K562 (cell line): Measurements from ENCODE around the gene PLEKHG4B. TPM values are rescaled to one million over a fixed set of nuclear protein-coding genes. Genes with fewer than 3 reads are reported as not detected.

Experiments
- ATAC-seq: fragments of 200-7000 bp; cut with Tn5 transposase; 3 replicates; pipeline ENCODE4 v1.9.1; 2020; ENCODE audit warnings: moderate library complexity
- BruUV-seq: library from RNA; stranded (reverse); fragments of 400-500 nt; replicated peaks from 2 replicates; lab custom pipeline; 2021; lab: Mats Ljungman, UMichigan
- CTCF ChIA-PET: fragments of 300-600 bp; formaldehyde crosslinking; extraction: SDS; loops from one replicate; lab custom pipeline; 2021; ENCODE audit warnings: low intra/inter-chr PET ratio; lab: Yijun Ruan, JAX
- POLR2A ChIA-PET: fragments of 300-600, 350-650 bp; sonication (Branson Sonifier 250); formaldehyde crosslinking; extraction: SDS; loops from one replicate; lab custom pipeline; 2021; ENCODE audit warnings: antibody characterized with exemption, inconsistent platforms; lab: Yijun Ruan, JAX
- DNase-seq, 4 experiments: peaks; one replicate each; pipeline versions ENCODE4 v3.0.0 to v3.0.0-alpha.2; 2011 to 2018; ENCODE audit warnings: low spot score in 3 of 4, mixed read lengths in 3 of 4; ENCODE audit errors: extremely low read depth in 1 of 4
- FAIRE-seq: peaks from 2 replicates; lab custom pipeline; 2011; peaks lifted over from hg19 to GRCh38; lab: Jason Lieb, UNC
- H2AFZ ChIP-seq: 2 replicates; pipeline ENCODE4 v1.6.0; 2011; ENCODE audit warnings: low read depth, low read length, control low read depth, inconsistent platforms
- H3K27ac ChIP-seq: fragments of 200-600 bp; 3 replicates; pipeline ENCODE4 v1.8.0; 2011; ENCODE audit warnings: low read depth, mild to moderate bottlenecking, control low read depth, inconsistent platforms, low read length, moderate library complexity, mixed read lengths; ENCODE audit errors: extremely low read depth
- H3K27me3 ChIP-seq, 2 experiments: fragments of 300-600 bp in 1 of 2; 2 replicates in 1 of 2; 3 replicates in 1 of 2; pipeline versions ENCODE4 v1.6.0 to v1.8.0; 2011; ENCODE audit warnings: inconsistent platforms in 2 of 2, low read length in 2 of 2, mild to moderate bottlenecking in 1 of 2, mixed read lengths in 1 of 2, moderate library complexity in 1 of 2; ENCODE audit not compliant: control insufficient read depth in 2 of 2, insufficient read depth in 2 of 2
- H3K36me3 ChIP-seq: fragments of 300-600 bp; 3 replicates; pipeline ENCODE4 v1.8.0; 2011; ENCODE audit warnings: mild to moderate bottlenecking, low read length, inconsistent platforms; ENCODE audit not compliant: control insufficient read depth, insufficient read depth
- H3K4me1 ChIP-seq, 2 experiments: fragments of 200-600 bp in 1 of 2; replicated peaks in 1 of 2; 2 replicates in 1 of 2; 3 replicates in 1 of 2; pipeline versions ENCODE4 v1.5.1 to v1.8.0; 2011; ENCODE audit warnings: inconsistent platforms in 2 of 2, low read length in 2 of 2, mild to moderate bottlenecking in 1 of 2, mixed read lengths in 1 of 2, moderate library complexity in 1 of 2; ENCODE audit not compliant: control insufficient read depth in 2 of 2, insufficient read depth in 2 of 2
- H3K4me2 ChIP-seq: 2 replicates; pipeline ENCODE4 v1.6.1; 2011; ENCODE audit warnings: low read length, control low read depth, inconsistent platforms, mixed read lengths; ENCODE audit not compliant: insufficient read depth
- H3K4me3 ChIP-seq: fragments of 200-600 bp; sonication (generic), shearing (Covaris generic); 2 replicates; pipeline ENCODE4 v1.5.1; 2016; ENCODE audit warnings: control low read depth, inconsistent platforms
- H3K79me2 ChIP-seq: fragments of 200-600 bp; 3 replicates; pipeline ENCODE4 v1.8.0; 2011; ENCODE audit warnings: low read length, inconsistent platforms; ENCODE audit not compliant: control insufficient read depth, insufficient read depth
- H3K9ac ChIP-seq, 2 experiments: 2 replicates each; pipeline versions ENCODE4 v1.6.0 to v1.6.1; 2011; ENCODE audit warnings: low read depth in 2 of 2, low read length in 2 of 2, control low read depth in 1 of 2, inconsistent platforms in 1 of 2, mild to moderate bottlenecking in 1 of 2, mixed read lengths in 1 of 2; ENCODE audit not compliant: insufficient read depth in 1 of 2
- H3K9me1 ChIP-seq: one replicate; pipeline ENCODE4 v1.6.0; 2011; ENCODE audit warnings: inconsistent platforms, mild to moderate bottlenecking, low read length, moderate library complexity; ENCODE audit not compliant: control insufficient read depth, insufficient read depth
- H3K9me3 ChIP-seq: replicated peaks from 2 replicates; pipeline ENCODE4 v1.5.1; 2011; ENCODE audit warnings: low read depth, low read length, inconsistent platforms; ENCODE audit not compliant: control insufficient read depth, insufficient read depth
- H4K20me1 ChIP-seq: replicated peaks from 2 replicates; pipeline ENCODE4 v1.6.1; 2011; ENCODE audit warnings: low read length, inconsistent platforms, mixed read lengths; ENCODE audit not compliant: control insufficient read depth, insufficient read depth
- BRF1 ChIP-seq: IDR thresholded peaks from 3 replicates; pipeline ENCODE4 v1.6.1; 2011; ENCODE audit warnings: borderline replicate concordance, mild to moderate bottlenecking; ENCODE audit not compliant: insufficient read length; ENCODE audit errors: extremely low read depth
- RAD21 ChIP-seq, 2 experiments: fragments of 250-450 bp in 1 of 2; fragments of 450-650 bp in 1 of 2; sonication (Bioruptor Pico) in 1 of 2; formaldehyde crosslinking in 1 of 2; IDR thresholded peaks in 1 of 2; conservative IDR thresholded peaks in 1 of 2; 2 replicates each; pipeline versions ENCODE4 v1.4.0 to v1.8.0; 2020 to 2022; ENCODE audit warnings: mild to moderate bottlenecking in 2 of 2, moderate library complexity in 1 of 2
- RBM39 ChIP-seq: fragments of 200-400 bp; formaldehyde crosslinking; optimal IDR thresholded peaks from 2 replicates; pipeline ENCODE3; 2018; ENCODE audit warnings: low read depth, low read length
- RFX7 ChIP-seq: fragments of 250-450 bp; sonication (Bioruptor Pico); IDR thresholded peaks from 2 replicates; pipeline ENCODE4 v1.5.1; 2021; ENCODE audit warnings: mild to moderate bottlenecking
- SETDB1 ChIP-seq: IDR thresholded peaks from one replicate; pipeline ENCODE4 v1.6.1; 2012; ENCODE audit warnings: low read length, control low read depth, inconsistent platforms
- THRA ChIP-seq: fragments of 450-650 bp; IDR thresholded peaks from 2 replicates; pipeline ENCODE4 v1.6.1; 2017; ENCODE audit warnings: mild to moderate bottlenecking, moderate library complexity
- XRCC3 ChIP-seq: fragments of 450-650 bp; IDR thresholded peaks from 2 replicates; pipeline ENCODE4 v1.6.1; 2017; ENCODE audit warnings: mild to moderate bottlenecking, moderate library complexity
- ZNF12 ChIP-seq: sonication (generic); formaldehyde crosslinking; IDR thresholded peaks from 2 replicates; pipeline ENCODE4 v1.4.0; 2020; ENCODE audit warnings: mild to moderate bottlenecking, missing genetic modification reagents
- ZNF395 ChIP-seq: fragments of 200-800 bp; sonication (Bioruptor generic); IDR thresholded peaks from 2 replicates; pipeline ENCODE4 v1.6.1; 2017; ENCODE audit warnings: missing genetic modification characterization, missing compliant biosample characterization
- WGBS: fragments of 100-300 bp; shearing (Covaris generic); methylation state at CpG from one replicate; pipeline ENCODE4 v1.1.6; 2016; ENCODE audit warnings: low coverage, mixed read lengths; ENCODE audit not compliant: insufficient coverage; ENCODE audit errors: missing lambda C conversion rate; 5-methylcytosine and 5-hydroxymethylcytosine counted together
- in situ Hi-C: fragments of 300-500 bp; cut with MboI; formaldehyde crosslinking; loops from 4 replicates; pipeline ENCODE4 v1.15.0; 2018; ENCODE audit warnings: inconsistent platforms, mixed read lengths
- intact Hi-C: fragments of 100-400 bp; cut with micrococcal nuclease; formaldehyde crosslinking; loops from 2 replicates; pipeline ENCODE4 v1.14.2; 2022
- polyA plus RNA-seq, 8 experiments: library from polyadenylated mRNA; depleted of rRNA in 4 of 8; stranded (reverse) in 5 of 8; unstranded in 3 of 8; fragments of >200 nt; fragmentation: Nextera tagmentation in 2 of 8; fragmentation: Illumina TruSeq in 1 of 8; extraction: Ambion mirVana in 2 of 8; extraction: Trizol in 1 of 8; gene quantifications; 2 replicates each; pipeline versions ENCODE4 v1.2.1 to v1.2.3, GENCODE V29; 2011 to 2014; ENCODE audit warnings: inconsistent platforms in 1 of 8, missing spikeins in 1 of 8
- total RNA-seq, 7 experiments: library from RNA; depleted of rRNA in 6 of 7; stranded (reverse); fragments of >200 nt in 6 of 7; fragmentation: Illumina TruSeq in 2 of 7; extraction: Trizol in 2 of 7; gene quantifications; 2 replicates each; pipeline versions ENCODE4 v1.2.1 to v1.2.3, GENCODE V29; 2011 to 2021; ENCODE audit warnings: low replicate concordance in 1 of 7
- TF ChIP-seq, protein P1 (sequence below): sonication (generic); formaldehyde crosslinking; IDR thresholded peaks from 2 replicates; pipeline ENCODE4 v1.8.1; 2022; ENCODE audit warnings: missing genetic modification reagents

The PLEKHG4B gene
- total and polyA plus RNA-seq, 9 of the 15 experiments (the other 6 are each of a cell fraction or from before 2014, with no cell fraction given) = 0.02 TPM; not detected in 8

GRCh38 chr5:171801-172331 lies 79.9 kb downstream of the PLEKHG4B start:
- ATAC-seq = no peak
- ChIA-PET CTCF (no interaction called here), POLR2A (no interaction called here)
- TF ChIP-seq, protein P1, sequence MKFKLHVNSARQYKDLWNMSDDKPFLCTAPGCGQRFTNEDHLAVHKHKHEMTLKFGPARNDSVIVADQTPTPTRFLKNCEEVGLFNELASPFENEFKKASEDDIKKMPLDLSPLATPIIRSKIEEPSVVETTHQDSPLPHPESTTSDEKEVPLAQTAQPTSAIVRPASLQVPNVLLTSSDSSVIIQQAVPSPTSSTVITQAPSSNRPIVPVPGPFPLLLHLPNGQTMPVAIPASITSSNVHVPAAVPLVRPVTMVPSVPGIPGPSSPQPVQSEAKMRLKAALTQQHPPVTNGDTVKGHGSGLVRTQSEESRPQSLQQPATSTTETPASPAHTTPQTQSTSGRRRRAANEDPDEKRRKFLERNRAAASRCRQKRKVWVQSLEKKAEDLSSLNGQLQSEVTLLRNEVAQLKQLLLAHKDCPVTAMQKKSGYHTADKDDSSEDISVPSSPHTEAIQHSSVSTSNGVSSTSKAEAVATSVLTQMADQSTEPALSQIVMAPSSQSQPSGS (CRISPR knock-in tag) = no peak
- TF ChIP-seq RAD21 (CRISPR knock-in tag; conservative IDR thresholded peaks at IDR 0.05 in 1 of 2, IDR thresholded peaks at IDR 0.05 in 1 of 2) = no peak
- no peak for TF ChIP-seq RFX7 (CRISPR knock-in tag)
- no peak for TF ChIP-seq BRF1
- no peak for TF ChIP-seq THRA
- no peak for TF ChIP-seq SETDB1
- TF ChIP-seq XRCC3 = no peak
- TF ChIP-seq ZNF395 (CRISPR knock-in tag) = no peak
- no peak for TF ChIP-seq RBM39
- no peak for TF ChIP-seq ZNF12
- H3K27ac ChIP-seq = no peak overlapping the region
- H3K4me1 ChIP-seq = peaks cover 0 to 20% of the 10 kb centered on the region in 2 experiments; a peak in 3 of 5 replicates
- WGBS = 1% methylated on average over 23 of the region's 23 CpGs
- no TSS peak for BruUV-seq
- H3K36me3 ChIP-seq = no peaks in the 10 kb centered on the region
- peaks cover 67 to 93% of the 10 kb centered on the region in 2 experiments for H3K27me3 ChIP-seq
- no peaks in the 10 kb centered on the region for H3K79me2 ChIP-seq
- DNase-seq = no peak
- peaks cover 12% of the 10 kb centered on the region for H4K20me1 ChIP-seq
- no peak overlapping the region; a peak in 1 of 4 replicates for H3K9ac ChIP-seq
- H3K4me2 ChIP-seq = no peak overlapping the region
- H3K4me3 ChIP-seq = no peak overlapping the region
- H3K9me1 ChIP-seq = peaks cover 4% of the 10 kb centered on the region
- no peak for FAIRE-seq
- H2AFZ ChIP-seq = no peak overlapping the region
- no peaks in the 10 kb centered on the region for H3K9me3 ChIP-seq
- intact Hi-C loops = no loop called here
- in situ Hi-C loops = no loop called here
